Measurements from ENCODE around the gene SPINT3.

Gene SPINT3, protein sequence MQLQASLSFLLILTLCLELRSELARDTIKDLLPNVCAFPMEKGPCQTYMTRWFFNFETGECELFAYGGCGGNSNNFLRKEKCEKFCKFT

GRCh38 chr20:45515147-45515913 is at the start of gene SPINT3:
SPINT3 (minus strand) TSS chr20:45515622; CDS start chr20:45515608, 14 bp downstream.
- no peak for DNase-seq

DNA sequence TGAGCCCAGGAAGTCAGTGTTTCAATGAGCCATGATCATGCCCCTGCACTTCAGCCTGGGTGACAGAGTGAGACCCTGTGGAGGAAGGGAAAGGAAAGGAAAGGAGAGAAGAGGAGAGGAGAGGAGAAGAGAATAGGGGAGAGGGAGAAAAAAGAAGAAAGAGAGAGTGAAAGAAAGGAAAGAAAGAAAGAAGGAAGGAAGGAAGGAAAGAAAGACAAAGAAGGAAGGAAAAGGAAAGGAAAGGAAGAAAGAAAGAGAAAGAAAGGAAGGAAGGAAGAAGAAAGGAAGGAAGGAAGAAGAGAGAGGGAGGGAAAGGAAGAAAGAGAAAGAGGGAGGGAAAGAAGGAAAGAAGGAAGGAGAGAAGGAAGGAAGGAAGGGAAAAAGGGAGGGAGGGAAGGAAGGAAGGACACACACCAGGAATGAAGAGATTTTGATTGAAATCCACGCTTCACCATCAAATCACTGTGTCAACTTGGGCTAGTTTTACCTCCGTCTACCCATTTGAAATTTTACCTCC is 49.4 kb upstream of the SPINT3 start:
- DNase-seq, result no peak

GRCh38 chr20:45555198-45555597 is 39.8 kb upstream of the SPINT3 start:
- DNase-seq, result no peak

- no peak for DNase-seq
Observed at GRCh38 chr20:45552456-45552855, 37.0 kb upstream of the SPINT3 start.

DNA sequence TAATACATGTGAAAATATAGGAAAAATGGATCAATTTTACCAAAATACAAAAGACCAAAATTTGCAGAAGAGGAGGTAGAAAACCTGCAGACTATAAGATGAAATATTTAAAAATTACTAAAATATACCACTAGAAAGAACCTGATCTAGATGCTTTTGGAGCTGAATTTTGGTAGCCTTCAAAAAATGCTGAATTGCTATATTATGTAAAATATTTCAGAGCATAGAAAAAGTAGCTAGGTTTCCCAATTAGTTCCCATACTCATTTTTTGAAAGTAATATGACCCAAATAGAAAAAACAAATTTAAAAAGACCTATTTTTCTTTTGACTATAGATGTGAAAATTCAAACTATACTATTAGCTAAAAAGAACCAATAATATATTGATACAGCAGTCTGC is 35.3 kb upstream of the SPINT3 start:
- DNase-seq, result no peak

DNA sequence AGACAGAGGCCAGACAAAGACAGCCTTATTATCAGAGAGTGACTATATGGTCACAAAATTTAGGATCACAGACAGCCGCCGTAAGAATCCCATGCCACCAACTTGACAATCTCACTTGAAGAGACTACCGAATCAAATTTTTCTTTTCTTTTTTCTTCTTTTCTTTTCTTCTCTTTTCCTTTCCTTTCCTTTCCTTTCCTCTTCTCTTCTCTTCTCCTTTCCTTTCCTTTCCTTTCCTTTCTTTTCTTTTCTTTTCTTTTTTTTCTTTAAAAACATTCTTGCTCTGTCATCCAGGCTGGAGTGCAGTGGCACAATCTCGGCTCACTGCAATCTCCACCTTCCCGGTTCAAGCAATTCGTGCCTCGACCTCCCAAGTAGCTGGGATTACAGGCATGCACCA is 33.0 kb upstream of the SPINT3 start:
- DNase-seq, result no peak

- no peak for DNase-seq
Observed at GRCh38 chr20:45547206-45547770, 31.9 kb upstream of the SPINT3 start, which contains the start of gene EPPIN. EPPIN (minus strand) TSS chr20:45547401; CDS start chr20:45547357, 44 bp downstream.

DNA sequence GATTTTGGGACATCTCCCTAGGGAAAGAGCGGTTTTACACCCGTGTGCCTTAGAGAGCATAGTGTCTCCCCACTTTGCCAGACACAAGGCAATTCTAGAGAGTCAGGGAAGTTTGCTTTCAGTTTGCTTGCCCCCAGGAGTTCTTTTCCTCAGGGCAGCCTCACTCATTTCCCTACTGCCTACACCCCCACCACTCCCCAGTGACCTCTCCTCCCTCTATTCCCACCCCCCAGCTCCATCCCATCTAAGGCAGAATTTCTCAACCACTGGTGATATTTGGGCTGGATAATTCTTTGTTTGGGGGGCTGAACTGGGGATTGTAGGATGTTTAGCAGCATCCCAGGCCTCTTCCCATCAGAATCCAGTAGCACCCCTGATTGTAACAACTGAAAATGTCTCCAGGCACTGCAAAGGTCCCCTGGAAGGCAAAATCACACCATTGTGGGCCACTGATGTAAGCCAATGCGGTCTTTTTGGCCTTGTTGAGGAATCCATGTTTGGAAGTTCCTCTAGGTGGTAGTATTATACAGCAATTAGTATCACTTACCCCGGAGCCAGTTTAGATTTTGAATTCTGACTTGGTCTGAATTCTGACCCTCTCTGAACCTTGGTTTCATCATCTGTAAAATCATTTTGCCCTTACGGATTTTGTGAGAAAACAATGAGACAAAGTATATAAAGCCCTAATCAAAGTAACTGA is 30.5 kb upstream of the SPINT3 start:
- no peak for DNase-seq

DNA sequence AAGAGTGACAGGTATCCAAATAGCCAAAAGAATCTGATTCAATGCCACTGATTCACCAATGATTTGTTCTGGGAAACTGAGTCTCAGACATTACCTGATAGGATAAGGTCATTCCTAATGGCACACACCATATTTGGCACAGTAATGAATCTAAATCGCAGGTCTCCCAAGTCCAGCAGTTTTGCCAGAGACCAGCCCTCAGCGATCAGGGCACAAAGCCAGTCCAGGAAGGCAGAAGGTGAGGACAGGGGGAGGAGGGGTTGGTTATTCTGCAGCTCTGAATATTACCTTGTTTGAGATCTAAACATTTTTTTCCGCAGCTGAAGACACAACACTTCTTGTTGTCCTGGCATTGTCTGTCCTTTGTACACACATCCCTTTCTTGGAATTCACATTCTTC is 29.9 kb upstream of the SPINT3 start:
- DNase-seq, result no peak

DNA sequence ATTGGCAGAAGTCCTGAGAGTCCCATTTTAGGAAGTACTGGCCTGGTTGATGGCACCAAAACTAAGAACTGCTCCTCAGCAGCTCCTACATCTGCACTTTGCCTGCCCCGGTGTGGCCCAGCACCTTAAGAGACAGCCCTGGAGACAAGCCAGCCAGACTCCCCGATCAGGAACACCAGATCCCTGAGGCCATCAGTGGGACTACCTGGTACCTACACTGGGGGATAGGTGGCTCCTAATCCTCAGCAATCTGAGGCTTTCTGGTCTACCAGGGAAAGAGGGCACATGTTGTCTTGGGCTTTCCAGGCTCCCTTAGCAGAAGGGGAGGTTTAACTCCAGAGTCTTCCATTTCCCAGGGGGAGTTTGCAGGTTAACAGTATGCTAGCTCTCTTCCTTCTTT is 24.0 kb upstream of the SPINT3 start, which contains the start of gene WFDC6:
Gene WFDC6 (minus strand): TSS at position 101 of the 400 bp plus-strand sequence. CDS start 75 bp downstream, at position 26.
- DNase-seq, result no peak

DNA sequence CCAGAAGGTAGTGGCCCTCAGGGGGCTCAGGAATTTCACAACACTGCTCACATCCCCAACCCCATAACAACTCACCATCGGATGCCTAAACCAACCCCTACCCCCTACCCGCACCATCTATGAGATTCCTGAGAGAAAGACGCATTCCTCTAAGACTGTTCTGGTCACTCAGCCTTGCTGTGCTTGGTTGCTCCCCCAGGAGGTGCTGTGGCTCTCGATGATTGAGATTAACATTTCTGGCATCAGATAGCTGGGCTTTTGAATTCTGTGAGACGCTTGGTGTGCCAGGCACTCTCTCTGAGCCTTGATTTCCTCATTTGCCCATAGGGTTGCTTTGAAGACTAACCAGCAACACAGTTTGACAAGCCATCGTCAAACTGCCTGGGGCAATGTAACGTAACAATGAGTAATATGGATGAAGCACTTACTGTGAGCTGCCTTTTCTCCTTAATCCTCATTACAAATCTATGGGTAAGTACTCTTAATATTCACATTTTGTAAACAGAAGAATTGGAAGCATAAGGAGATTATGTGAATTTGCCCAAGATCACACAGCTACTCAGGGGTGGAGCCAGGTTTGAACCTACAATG is 22.9 kb upstream of the SPINT3 start:
- no peak for DNase-seq

DNA sequence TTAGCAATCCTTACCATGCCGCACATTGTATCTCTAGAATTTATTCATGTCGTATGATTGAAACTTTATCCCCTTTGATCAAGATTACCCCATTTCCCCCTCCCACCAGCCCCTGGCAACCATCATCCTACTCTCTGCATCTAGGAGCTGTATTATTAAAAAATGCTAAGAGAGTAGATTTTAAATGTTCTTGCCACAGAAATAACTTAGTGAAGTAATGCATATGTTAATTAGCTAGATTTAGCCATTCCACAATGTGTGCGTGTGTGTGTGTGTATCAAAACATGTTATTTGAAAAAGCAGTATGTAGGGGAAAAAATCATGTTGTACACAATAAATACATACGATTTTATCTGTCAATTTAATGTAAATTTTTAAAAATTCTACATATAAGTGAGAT is 11.9 kb upstream of the SPINT3 start:
- no peak for DNase-seq

GRCh38 chr20:45523821-45524220 is 8.4 kb upstream of the SPINT3 start:
- no peak for DNase-seq

GRCh38 chr20:45518282-45518681 is 2.9 kb upstream of the SPINT3 start:
- no peak for DNase-seq

GRCh38 chr20:45510242-45510862 is 5.1 kb downstream of the SPINT3 start:
- DNase-seq, result no peak

DNA sequence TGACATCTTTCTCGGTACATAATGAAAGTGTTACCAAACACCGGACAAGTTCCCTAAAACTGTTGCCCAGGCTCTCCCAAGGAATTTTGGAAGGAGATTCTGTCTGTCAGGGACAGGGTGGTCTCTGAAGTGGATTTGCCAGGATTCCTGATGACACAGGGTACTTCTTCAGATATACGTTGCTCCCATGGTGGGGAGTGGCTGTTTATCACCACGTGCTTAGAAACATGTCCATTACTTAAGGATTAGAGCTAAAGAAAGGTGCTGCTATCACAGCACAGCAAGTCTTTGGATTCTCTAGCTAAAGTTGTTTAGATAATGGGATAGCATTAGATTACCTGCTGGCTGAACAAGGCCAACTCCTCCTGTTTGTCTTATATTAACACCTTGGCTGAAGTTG is 6.3 kb downstream of the SPINT3 start:
- no peak for DNase-seq

DNA sequence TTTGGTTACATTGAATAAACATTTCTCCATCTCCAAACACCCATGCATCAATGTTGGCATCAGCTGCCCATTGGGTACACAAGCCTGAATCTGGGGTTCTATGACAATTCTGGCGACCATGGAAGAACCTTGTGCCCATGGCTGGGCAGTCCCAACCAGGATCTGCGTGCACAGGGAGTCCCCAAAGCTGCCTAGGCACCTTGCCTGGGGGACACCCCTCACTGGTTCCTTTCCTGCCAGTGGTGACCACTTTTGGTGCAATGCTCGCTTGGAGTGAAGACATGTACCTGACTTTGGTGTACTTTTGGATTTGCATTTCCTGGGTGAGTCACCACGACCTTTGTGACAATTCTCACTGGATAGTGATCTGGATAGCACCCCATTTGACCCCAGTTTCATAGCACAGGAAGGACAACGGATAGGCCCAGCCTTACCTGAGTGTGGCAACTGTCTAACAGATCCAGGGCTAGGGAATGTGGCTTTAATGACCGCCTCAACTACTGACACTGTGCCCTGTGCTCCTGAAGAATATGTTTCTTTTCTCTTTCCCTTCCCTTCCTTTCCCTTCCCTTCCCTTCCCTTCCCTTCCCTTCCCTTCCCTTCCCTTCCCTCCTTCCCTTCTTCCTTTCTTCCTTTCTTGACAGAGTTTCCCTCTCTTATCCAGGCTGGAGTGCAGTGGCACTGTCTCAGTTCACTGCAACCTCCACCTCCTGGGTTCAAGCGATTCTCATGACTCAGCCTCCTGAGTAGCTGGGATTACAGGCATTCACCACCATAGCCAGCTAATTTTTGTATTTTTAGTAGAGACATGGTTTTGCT is 7.1 kb downstream of the SPINT3 start:
- no peak for DNase-seq

DNA sequence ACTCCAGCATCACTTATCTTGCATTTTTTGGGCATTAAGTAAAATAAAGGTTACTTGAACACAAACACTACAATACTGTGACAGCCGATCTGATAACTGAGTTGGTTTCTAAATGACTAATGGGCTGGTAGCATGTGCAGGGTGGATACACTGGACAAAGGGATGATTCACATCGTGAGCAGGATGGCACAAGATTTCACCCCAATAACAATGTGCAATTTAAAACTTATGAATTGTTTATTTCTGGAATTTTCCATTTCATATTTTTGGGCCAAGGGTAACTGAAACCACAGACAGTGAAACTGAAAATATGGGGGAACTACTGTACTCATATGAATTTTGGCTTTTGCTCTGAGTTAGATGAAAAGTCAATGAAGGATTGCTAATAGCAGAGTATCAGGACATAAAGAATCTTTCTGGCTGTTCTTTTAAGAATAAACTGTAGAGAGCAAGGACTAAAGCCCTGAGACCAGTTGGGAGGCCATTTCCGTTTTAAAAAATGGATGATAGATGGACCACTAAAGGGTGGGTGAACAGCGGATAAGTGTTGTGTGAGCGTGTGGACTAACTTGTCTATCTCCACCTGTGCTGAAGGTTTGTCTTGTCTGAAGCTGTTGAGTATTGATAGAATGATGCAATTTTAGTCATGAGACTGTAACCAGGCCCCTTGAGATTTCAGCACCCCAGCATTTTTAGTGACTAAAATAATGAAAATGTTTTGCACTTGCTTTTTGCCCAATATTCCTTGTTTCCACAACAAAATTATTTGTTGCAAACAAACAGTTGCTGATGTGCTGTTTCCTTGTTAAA is 8.2 kb downstream of the SPINT3 start:
- no peak for DNase-seq

- DNase-seq, result no peak
Observed at GRCh38 chr20:45506398-45506797, 9.0 kb downstream of the SPINT3 start.

DNA sequence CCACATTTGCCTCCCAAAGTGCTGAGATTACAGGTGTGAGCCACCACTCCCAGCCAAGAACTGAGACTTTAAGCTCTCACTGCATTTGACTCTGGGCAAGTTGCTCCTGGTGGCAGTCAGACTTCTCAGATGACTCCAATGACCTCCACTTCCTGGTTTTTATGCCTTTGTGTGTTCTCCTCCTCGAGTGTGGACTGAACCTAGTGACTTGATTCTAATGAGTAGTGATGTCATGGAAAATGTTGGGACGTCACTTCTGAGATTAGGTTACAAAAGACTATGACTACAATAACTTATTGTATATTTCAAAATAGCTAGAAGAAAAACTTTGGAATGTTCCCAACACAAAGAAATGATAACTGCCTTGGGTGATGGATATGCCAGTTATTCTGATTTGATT is 12.0 kb downstream of the SPINT3 start:
- no peak for DNase-seq

- no peak for DNase-seq
Observed at GRCh38 chr20:45502561-45502960, 12.9 kb downstream of the SPINT3 start.
